OCI-LY1 (cell line): ENCODE results near the gene TUBD1.
"Not testable (repeated sequence)": the region's sequence is repeated elsewhere in the genome, so short reads cannot be mapped to it uniquely, and the experiment has no call there.

ENCODE experiments used
- H2AFZ ChIP-seq: fragments of 200-600 bp; sonication (generic), shearing (Covaris generic); 2 replicates; pipeline ENCODE4 v1.6.0; 2014; ENCODE audit warnings: antibody characterized with exemption, mild to moderate bottlenecking, low read length
- H3F3A ChIP-seq: fragments of 200-600 bp; sonication (generic), shearing (Covaris generic); 2 replicates; pipeline ENCODE4 v1.6.0; 2014; ENCODE audit warnings: mild to moderate bottlenecking, antibody characterized with exemption, low read length, moderate library complexity; ENCODE audit not compliant: insufficient read depth
- H3K27ac ChIP-seq: fragments of 200-600 bp; sonication (generic); 2 replicates; pipeline ENCODE4 v1.5.1; 2014; ENCODE audit warnings: low read length, mixed run types, mild to moderate bottlenecking, low read depth; ENCODE audit not compliant: poor library complexity, severe bottlenecking
- H3K27me3 ChIP-seq: fragments of 200-600 bp; sonication (generic); 2 replicates; pipeline ENCODE4 v1.6.0; 2014; ENCODE audit warnings: antibody characterized with exemption, mild to moderate bottlenecking, low read length, moderate library complexity; ENCODE audit not compliant: insufficient read depth
- H3K36me3 ChIP-seq: fragments of 200-600 bp; sonication (generic); 2 replicates; pipeline ENCODE4 v1.6.1; 2014; ENCODE audit warnings: mild to moderate bottlenecking, antibody characterized with exemption, low read length, moderate library complexity, mixed read lengths; ENCODE audit not compliant: insufficient read depth
- H3K4me1 ChIP-seq: fragments of 200-600 bp; sonication (generic); 2 replicates; pipeline ENCODE4 v1.5.1; 2014; ENCODE audit warnings: mild to moderate bottlenecking, low read length, moderate library complexity; ENCODE audit not compliant: insufficient read depth, severe bottlenecking
- H3K4me2 ChIP-seq: fragments of 200-600 bp; sonication (generic), shearing (Covaris generic); 2 replicates; pipeline ENCODE4 v1.6.1; 2014; ENCODE audit warnings: low read length
- H3K4me3 ChIP-seq: fragments of 200-600 bp; sonication (generic); 2 replicates; pipeline ENCODE4 v1.5.1; 2014; ENCODE audit warnings: low read length, low read depth, mild to moderate bottlenecking, mixed read lengths; ENCODE audit not compliant: poor library complexity, severe bottlenecking
- H3K79me2 ChIP-seq: fragments of 200-600 bp; shearing (Covaris generic); 2 replicates; pipeline ENCODE4 v1.6.1; 2016; ENCODE audit warnings: mixed run types, low read length, mixed read lengths; ENCODE audit not compliant: insufficient read depth
- H3K9ac ChIP-seq: fragments of 200-600 bp; sonication (generic), shearing (Covaris generic); 2 replicates; pipeline ENCODE4 v1.6.1; 2014; ENCODE audit warnings: mild to moderate bottlenecking, low read length, mixed read lengths
- H3K9me2 ChIP-seq: fragments of 200-600 bp; sonication (generic), shearing (Covaris generic); 2 replicates; pipeline ENCODE4 v1.6.1; 2014; ENCODE audit warnings: low read depth, mild to moderate bottlenecking, low read length, mixed read lengths
- H3K9me3 ChIP-seq: fragments of 200-600 bp; shearing (Covaris generic); 2 replicates; pipeline ENCODE4 v1.6.1; 2014; ENCODE audit warnings: low read length, mixed read lengths
- H4K20me1 ChIP-seq: fragments of 200-600 bp; sonication (generic), shearing (Covaris generic); 2 replicates; pipeline ENCODE4 v1.6.0; 2016; ENCODE audit warnings: mild to moderate bottlenecking, low read length; ENCODE audit not compliant: insufficient read depth
- EZH2 ChIP-seq: fragments of 200-600 bp; sonication (generic), shearing (Covaris generic); IDR thresholded peaks from 2 replicates; pipeline ENCODE4 v1.8.0; 2017; ENCODE audit warnings: borderline replicate concordance, mixed run types, mild to moderate bottlenecking, antibody characterized with exemption, low read length, moderate library complexity, mixed read lengths
- TF ChIP-seq, protein P1 (sequence below): fragments of 200-600 bp; sonication (generic), shearing (Covaris generic); IDR thresholded peaks from 2 replicates; pipeline ENCODE4 v1.5.1; 2017; ENCODE audit warnings: mild to moderate bottlenecking, antibody characterized with exemption, low read length, moderate library complexity, mixed read lengths

TUBD1 gene

DNA sequence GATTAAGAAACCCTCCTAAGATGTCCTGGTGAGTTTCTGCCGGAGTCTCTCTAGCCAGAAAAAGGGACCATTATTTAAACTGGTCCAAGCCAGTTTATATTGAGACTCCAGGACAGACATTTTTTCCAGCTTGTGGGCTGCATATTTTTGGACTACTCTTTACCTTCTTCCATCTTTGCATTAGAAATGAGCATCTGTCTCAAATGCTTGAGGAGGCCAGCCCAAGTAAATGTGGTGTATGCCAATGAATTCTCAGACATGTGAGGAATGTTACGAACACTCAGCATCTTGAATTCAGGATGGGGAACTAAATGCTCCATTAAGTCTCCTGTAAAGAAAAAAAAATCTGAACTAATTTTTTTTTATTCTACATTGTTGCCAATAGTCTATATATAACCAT lies 18.4 kb downstream of the TUBD1 start:
- Histone ChIP-seq H3K9me3 (no peaks in the 10 kb centered on the region), H3K36me3 (peaks cover 44% of the 10 kb centered on the region)

DNA sequence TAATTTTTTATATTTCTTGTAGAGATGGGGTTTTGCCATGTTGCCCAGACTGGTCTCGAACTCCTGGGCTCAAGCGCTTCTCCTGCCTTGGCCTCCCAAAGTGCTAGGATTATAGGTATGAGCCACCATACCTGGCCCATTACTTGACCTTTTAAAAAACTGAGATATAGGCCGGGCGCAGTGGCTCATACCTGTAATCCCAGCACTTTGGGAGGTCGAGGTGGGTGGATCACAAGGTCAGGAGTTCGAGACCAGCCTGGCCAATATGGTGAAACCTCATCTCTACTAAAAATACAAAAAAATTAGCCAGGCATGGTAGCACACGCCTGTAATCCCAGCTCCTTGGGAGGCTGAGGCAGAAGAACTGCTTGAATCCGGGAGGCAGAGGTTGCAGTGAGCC lies 19.3 kb downstream of the TUBD1 start:
- not testable (repeated sequence) for H3F3A ChIP-seq, H3K27me3 ChIP-seq, H3K4me3 ChIP-seq, H3K79me2 ChIP-seq, H3K9me2 ChIP-seq, H4K20me1 ChIP-seq, H3K4me2 ChIP-seq, H3K9me3 ChIP-seq, H3K27ac ChIP-seq, H2AFZ ChIP-seq, H3K4me1 ChIP-seq, H3K9ac ChIP-seq
- H3K36me3 ChIP-seq = peaks cover 43% of the 10 kb centered on the region

More for the DNA sequence above, 18.4 kb downstream of the TUBD1 start:
- no peak overlapping the region for H3K4me3 ChIP-seq
- no peaks in the 10 kb centered on the region for H3K27me3 ChIP-seq
- no peak for TF ChIP-seq EZH2
- TF ChIP-seq, protein P1, sequence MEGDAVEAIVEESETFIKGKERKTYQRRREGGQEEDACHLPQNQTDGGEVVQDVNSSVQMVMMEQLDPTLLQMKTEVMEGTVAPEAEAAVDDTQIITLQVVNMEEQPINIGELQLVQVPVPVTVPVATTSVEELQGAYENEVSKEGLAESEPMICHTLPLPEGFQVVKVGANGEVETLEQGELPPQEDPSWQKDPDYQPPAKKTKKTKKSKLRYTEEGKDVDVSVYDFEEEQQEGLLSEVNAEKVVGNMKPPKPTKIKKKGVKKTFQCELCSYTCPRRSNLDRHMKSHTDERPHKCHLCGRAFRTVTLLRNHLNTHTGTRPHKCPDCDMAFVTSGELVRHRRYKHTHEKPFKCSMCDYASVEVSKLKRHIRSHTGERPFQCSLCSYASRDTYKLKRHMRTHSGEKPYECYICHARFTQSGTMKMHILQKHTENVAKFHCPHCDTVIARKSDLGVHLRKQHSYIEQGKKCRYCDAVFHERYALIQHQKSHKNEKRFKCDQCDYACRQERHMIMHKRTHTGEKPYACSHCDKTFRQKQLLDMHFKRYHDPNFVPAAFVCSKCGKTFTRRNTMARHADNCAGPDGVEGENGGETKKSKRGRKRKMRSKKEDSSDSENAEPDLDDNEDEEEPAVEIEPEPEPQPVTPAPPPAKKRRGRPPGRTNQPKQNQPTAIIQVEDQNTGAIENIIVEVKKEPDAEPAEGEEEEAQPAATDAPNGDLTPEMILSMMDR = no peak
- H3K9me2 ChIP-seq = no peaks in the 10 kb centered on the region
- H3K79me2 ChIP-seq = no peaks in the 10 kb centered on the region
- H3F3A ChIP-seq = no peaks in the 10 kb centered on the region
- no peak overlapping the region for H3K9ac ChIP-seq
- no peak overlapping the region for H3K4me2 ChIP-seq
- H2AFZ ChIP-seq = no peak overlapping the region
- H3K27ac ChIP-seq = no peak overlapping the region
- H3K4me1 ChIP-seq = no peaks in the 10 kb centered on the region
- no peaks in the 10 kb centered on the region for H4K20me1 ChIP-seq

DNA sequence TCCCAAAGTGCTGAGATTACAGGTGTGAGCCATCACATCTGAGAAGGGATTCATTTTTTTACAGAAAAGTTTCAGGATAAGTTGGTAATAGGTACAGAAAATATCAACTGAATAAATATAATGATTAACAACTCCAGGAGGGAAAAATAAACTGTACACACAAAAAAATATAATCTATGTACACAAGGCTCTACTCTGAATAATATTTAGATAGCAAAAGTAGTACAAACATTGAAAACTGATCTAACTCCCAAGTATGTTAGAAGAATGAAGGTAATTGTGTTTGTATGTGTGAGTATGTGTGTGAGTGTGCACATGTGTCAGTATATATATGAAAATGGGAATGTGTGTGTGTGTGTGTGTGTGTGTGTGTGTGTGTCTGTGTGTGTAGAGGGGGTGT lies 20.4 kb downstream of the TUBD1 start:
- Histone ChIP-seq H3K79me2 (no peaks in the 10 kb centered on the region), H3K36me3 (peaks cover 33% of the 10 kb centered on the region; the same call in 1 of the 2 replicates)

DNA sequence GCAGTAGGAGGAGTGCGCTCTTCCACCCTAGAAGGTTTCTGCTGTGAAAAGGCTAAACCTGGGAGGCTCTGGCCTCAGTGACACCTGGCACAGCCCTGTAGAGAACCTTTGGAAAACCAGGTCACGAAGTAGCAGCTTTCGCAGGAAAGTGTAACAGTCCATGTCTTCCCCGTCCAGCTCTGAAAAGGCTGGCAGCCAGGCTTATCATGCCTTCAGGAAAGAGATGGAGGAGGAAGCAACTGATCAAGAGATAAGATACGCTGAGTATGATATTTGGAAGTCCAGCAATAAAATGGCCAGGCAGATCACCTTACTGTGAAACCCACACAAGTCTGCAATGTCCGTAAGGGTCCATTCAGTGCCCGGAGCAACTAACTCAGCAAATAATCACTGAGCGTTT lies 22.3 kb downstream of the TUBD1 start:
- Histone ChIP-seq H3K36me3 (peaks cover 17% of the 10 kb centered on the region; the same call in 1 of the 2 replicates), H3K79me2 (no peaks in the 10 kb centered on the region), H3K27me3 (no peaks in the 10 kb centered on the region), H4K20me1 (no peaks in the 10 kb centered on the region), H3F3A (no peaks in the 10 kb centered on the region), H3K9ac (no peak overlapping the region), H3K9me3 (no peaks in the 10 kb centered on the region), H3K9me2 (no peaks in the 10 kb centered on the region), H3K4me1 (no peaks in the 10 kb centered on the region), H3K4me2 (no peak overlapping the region), H3K4me3 (no peak overlapping the region), H2AFZ (no peak overlapping the region), H3K27ac (no peak overlapping the region)
- TF ChIP-seq EZH2 = no peak
- TF ChIP-seq, protein P1 = no peak

More for the DNA sequence above, 20.4 kb downstream of the TUBD1 start:
- no peak overlapping the region for H3K27ac ChIP-seq
- H3K9ac ChIP-seq = no peak overlapping the region
- no peaks in the 10 kb centered on the region for H3K9me3 ChIP-seq
- H3K9me2 ChIP-seq = no peaks in the 10 kb centered on the region
- no peaks in the 10 kb centered on the region for H4K20me1 ChIP-seq
- no peaks in the 10 kb centered on the region for H3K4me1 ChIP-seq
- no peaks in the 10 kb centered on the region for H3K27me3 ChIP-seq
- no peak for TF ChIP-seq EZH2
- TF ChIP-seq, protein P1 = no peak
- no peak overlapping the region for H3K4me3 ChIP-seq
- H3F3A ChIP-seq = no peaks in the 10 kb centered on the region
- no peak overlapping the region for H2AFZ ChIP-seq
- no peak overlapping the region for H3K4me2 ChIP-seq
